ENCODE measurements around the gene REN. TPM values are rescaled to one million over a fixed set of nuclear protein-coding genes. Genes with fewer than 3 reads are reported as not detected.

The REN gene
- polyA plus RNA-seq, 1 donor from 2014 or later: not detected

GRCh38 chr1:204143276-204144041 is 22.7 kb downstream of the REN start:
- Histone ChIP-seq H3F3A (ENCODE audit: insufficient read depth, low read length, poor library complexity, severe bottlenecking) (no peaks in the 10 kb centered on the region), H3K9me3 (ENCODE audit: low read length) (no peaks in the 10 kb centered on the region), H3K79me2 (replicated peaks; ENCODE audit: insufficient read depth, low read length) (no peaks in the 10 kb centered on the region), H3K9me2 (ENCODE audit: insufficient read depth, low read length) (no peaks in the 10 kb centered on the region), H3K9ac (ENCODE audit: low read length) (no peak overlapping the region), H3K4me2 (ENCODE audit: low read length) (no peak overlapping the region), H3K4me3 (ENCODE audit: low read length) (no peak overlapping the region), H3K36me3 (ENCODE audit: insufficient read depth, low read length) (no peaks in the 10 kb centered on the region), H2AFZ (ENCODE audit: low read depth, low read length) (no peak overlapping the region), H3K27me3 (ENCODE audit: insufficient read depth, low read depth, low read length) (no peaks in the 10 kb centered on the region), H3K27ac (ENCODE audit: low read length) (no peak overlapping the region), H4K20me1 (ENCODE audit: insufficient read depth) (no peaks in the 10 kb centered on the region)
- TF ChIP-seq RAD21 (conservative IDR thresholded peaks at IDR 0.05) (no peak), TAF1 (IDR thresholded peaks at IDR 0.05; ENCODE audit: low read depth) (no peak), EZH2 (IDR thresholded peaks at IDR 0.05; ENCODE audit: borderline replicate concordance, insufficient read depth, low read length, poor library complexity, severe bottlenecking) (no peak), SMC3 (conservative IDR thresholded peaks at IDR 0.05; ENCODE audit: poor library complexity) (no peak), EP300 (conservative IDR thresholded peaks at IDR 0.05; ENCODE audit: poor library complexity, severe bottlenecking) (no peak), POLR2AphosphoS5 (IDR thresholded peaks at IDR 0.05) (no peak), CTCF (IDR thresholded peaks at IDR 0.05; ENCODE audit: poor library complexity, severe bottlenecking) (no peak), REST (IDR thresholded peaks at IDR 0.05; ENCODE audit: borderline replicate concordance) (no peak), MXI1 (conservative IDR thresholded peaks at IDR 0.05; ENCODE audit: poor library complexity, severe bottlenecking) (no peak)

- Histone ChIP-seq H3K9me3 (ENCODE audit: low read length) (no peaks in the 10 kb centered on the region), H3K79me2 (replicated peaks; ENCODE audit: insufficient read depth, low read length) (no peaks in the 10 kb centered on the region), H3K4me2 (ENCODE audit: low read length) (no peak overlapping the region), H3K9me2 (ENCODE audit: insufficient read depth, low read length) (no peaks in the 10 kb centered on the region), H3K4me3 (ENCODE audit: low read length) (no peak overlapping the region), H2AFZ (ENCODE audit: low read depth, low read length) (no peak overlapping the region), H3K9ac (ENCODE audit: low read length) (no peak overlapping the region), H3K36me3 (ENCODE audit: insufficient read depth, low read length) (no peaks in the 10 kb centered on the region), H4K20me1 (ENCODE audit: insufficient read depth) (no peaks in the 10 kb centered on the region), H3K27ac (ENCODE audit: low read length) (no peak overlapping the region), H3K27me3 (ENCODE audit: insufficient read depth, low read depth, low read length) (no peaks in the 10 kb centered on the region), H3F3A (ENCODE audit: insufficient read depth, low read length, poor library complexity, severe bottlenecking) (no peaks in the 10 kb centered on the region)
- TF ChIP-seq SMC3 (conservative IDR thresholded peaks at IDR 0.05; ENCODE audit: poor library complexity) (no peak), REST (IDR thresholded peaks at IDR 0.05; ENCODE audit: borderline replicate concordance) (no peak), EP300 (conservative IDR thresholded peaks at IDR 0.05; ENCODE audit: poor library complexity, severe bottlenecking) (no peak), EZH2 (IDR thresholded peaks at IDR 0.05; ENCODE audit: borderline replicate concordance, insufficient read depth, low read length, poor library complexity, severe bottlenecking) (no peak), TAF1 (IDR thresholded peaks at IDR 0.05; ENCODE audit: low read depth) (no peak), POLR2AphosphoS5 (IDR thresholded peaks at IDR 0.05) (no peak), RAD21 (conservative IDR thresholded peaks at IDR 0.05) (no peak), MXI1 (conservative IDR thresholded peaks at IDR 0.05; ENCODE audit: poor library complexity, severe bottlenecking) (no peak), CTCF (IDR thresholded peaks at IDR 0.05; ENCODE audit: poor library complexity, severe bottlenecking) (no peak)
These were observed 23.8 kb downstream of the REN start for GRCh38 chr1:204142032-204142974.

All from neural cell (in vitro differentiated cells).